Thyroid gland (tissue), 4 donors: ENCODE results near the gene SOWAHC. TPM values are rescaled to one million over a fixed set of nuclear protein-coding genes. Genes with fewer than 3 reads are reported as not detected.

Experiments
- DNase-seq, 2 donors: peaks; one replicate each; pipeline ENCODE4 v3.0.0-alpha.2; 2019
- H3K27ac ChIP-seq, 3 donors: fragments of 200-600 bp; sonication (generic); 1 replicate in 2 of 3; 2 replicates in 1 of 3; pipeline ENCODE4 v1.5.1; 2016 to 2019; ENCODE audit warnings: mild to moderate bottlenecking in 1 of 3, moderate library complexity in 1 of 3
- H3K27me3 ChIP-seq: fragments of 200-600 bp; sonication (generic); one replicate; pipeline ENCODE4 v1.5.1; 2019
- H3K36me3 ChIP-seq, 2 donors: fragments of 200-600 bp; sonication (generic); one replicate each; pipeline ENCODE4 v1.5.1; 2016 to 2019
- H3K4me1 ChIP-seq, 2 donors: fragments of 200-600 bp; sonication (generic); one replicate each; pipeline ENCODE4 v1.5.1; 2017 to 2019
- H3K4me3 ChIP-seq, 3 donors: fragments of 200-600 bp; sonication (generic); replicated peaks in 1 of 3; 1 replicate in 2 of 3; 2 replicates in 1 of 3; pipeline ENCODE4 v1.5.1; 2016; ENCODE audit warnings: mild to moderate bottlenecking in 1 of 3
- H3K9me3 ChIP-seq: fragments of 200-600 bp; sonication (generic); one replicate; pipeline ENCODE4 v1.5.1; 2017
- POLR2A ChIP-seq, 2 donors: fragments of 450-650 bp; IDR thresholded peaks; one replicate each; pipeline ENCODE4 v1.6.1; 2017; ENCODE audit warnings: antibody characterized with exemption in 2 of 2, mild to moderate bottlenecking in 2 of 2, moderate library complexity in 1 of 2
- WGBS, 2 donors: methylation state at CpG; one replicate each; pipeline ENCODE4 v1.1.5; 2017; 5-methylcytosine and 5-hydroxymethylcytosine counted together
- intact Hi-C: fragments of 100-400 bp; cut with DNase I; formaldehyde crosslinking; loops from one replicate; pipeline ENCODE4 v1.15.1; 2023
- total RNA-seq, 4 donors: library from RNA; depleted of rRNA; stranded (reverse); fragments of >200 nt; gene quantifications; one replicate each; pipeline ENCODE4 v1.2.3, GENCODE V29; 2016
- TF ChIP-seq, protein P1 (sequence below), 6 experiments: fragments of 200-600 bp in 3 of 6; fragments of 450-650 bp in 3 of 6; sonication (generic) in 3 of 6; IDR thresholded peaks; one replicate each; pipeline ENCODE4 v1.5.1; 2016 to 2019; ENCODE audit warnings: antibody characterized with exemption in 6 of 6, mild to moderate bottlenecking in 2 of 6, inconsistent platforms in 1 of 6, moderate library complexity in 1 of 6

Gene SOWAHC
- total RNA-seq, 4 donors from 2014 or later = 13.4 to 18.7 (median 17.0) TPM

DNA sequence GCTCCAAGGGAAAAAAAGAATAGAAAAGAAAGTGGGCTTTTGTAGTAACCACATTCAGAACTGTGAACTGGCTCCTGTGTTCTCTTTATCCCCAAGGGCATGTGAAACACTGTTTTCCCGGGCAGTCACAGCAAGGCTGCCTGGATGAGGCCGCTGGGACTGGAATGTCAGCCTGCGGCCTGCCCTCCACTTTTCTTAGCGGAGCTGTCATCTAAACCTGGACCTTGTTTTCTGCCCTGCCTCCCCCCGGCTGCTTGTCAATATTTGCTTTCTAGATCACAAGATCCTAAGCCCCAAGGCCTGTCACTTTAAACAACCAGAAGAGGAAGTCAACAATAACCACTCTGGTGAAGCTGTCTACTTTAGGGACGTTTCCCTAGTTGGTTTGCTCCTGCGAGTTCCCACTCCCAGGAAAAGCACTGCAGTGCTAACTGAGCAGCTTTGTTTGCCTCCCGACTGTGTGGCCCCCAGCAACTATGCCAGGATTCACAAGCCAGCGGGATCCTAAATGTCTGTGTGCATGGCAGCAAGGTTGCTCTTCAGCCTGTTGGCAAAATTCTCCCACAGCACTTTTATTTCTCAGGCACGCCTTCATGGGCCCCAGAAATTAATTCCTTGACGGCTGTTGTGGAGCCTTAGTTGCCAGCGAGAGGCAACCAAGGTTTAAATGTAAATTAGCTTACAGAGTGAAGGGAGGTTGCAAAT, 30.6 kb downstream of the SOWAHC start:
- 51 to 56% methylated on average over 12 of the region's 12 CpGs for WGBS, 2 donors
- TF ChIP-seq, protein P1, sequence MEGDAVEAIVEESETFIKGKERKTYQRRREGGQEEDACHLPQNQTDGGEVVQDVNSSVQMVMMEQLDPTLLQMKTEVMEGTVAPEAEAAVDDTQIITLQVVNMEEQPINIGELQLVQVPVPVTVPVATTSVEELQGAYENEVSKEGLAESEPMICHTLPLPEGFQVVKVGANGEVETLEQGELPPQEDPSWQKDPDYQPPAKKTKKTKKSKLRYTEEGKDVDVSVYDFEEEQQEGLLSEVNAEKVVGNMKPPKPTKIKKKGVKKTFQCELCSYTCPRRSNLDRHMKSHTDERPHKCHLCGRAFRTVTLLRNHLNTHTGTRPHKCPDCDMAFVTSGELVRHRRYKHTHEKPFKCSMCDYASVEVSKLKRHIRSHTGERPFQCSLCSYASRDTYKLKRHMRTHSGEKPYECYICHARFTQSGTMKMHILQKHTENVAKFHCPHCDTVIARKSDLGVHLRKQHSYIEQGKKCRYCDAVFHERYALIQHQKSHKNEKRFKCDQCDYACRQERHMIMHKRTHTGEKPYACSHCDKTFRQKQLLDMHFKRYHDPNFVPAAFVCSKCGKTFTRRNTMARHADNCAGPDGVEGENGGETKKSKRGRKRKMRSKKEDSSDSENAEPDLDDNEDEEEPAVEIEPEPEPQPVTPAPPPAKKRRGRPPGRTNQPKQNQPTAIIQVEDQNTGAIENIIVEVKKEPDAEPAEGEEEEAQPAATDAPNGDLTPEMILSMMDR (IDR thresholded peaks at IDR 0.05) = no peak
- no peak for TF ChIP-seq POLR2A (IDR thresholded peaks at IDR 0.05)
- H3K36me3 ChIP-seq = no peaks in the 10 kb centered on the region
- no peaks in the 10 kb centered on the region for H3K9me3 ChIP-seq
- H3K27me3 ChIP-seq = no peaks in the 10 kb centered on the region
- H3K4me1 ChIP-seq = peaks cover 6 to 23% of the 10 kb centered on the region in 2 donors
- DNase-seq = peak; percentile 17 to 47
- H3K27ac ChIP-seq = peak overlapping the region; percentile 2 to 37 (median 28)
- no peak overlapping the region for H3K4me3 ChIP-seq
- intact Hi-C loops = no loop called here

DNA sequence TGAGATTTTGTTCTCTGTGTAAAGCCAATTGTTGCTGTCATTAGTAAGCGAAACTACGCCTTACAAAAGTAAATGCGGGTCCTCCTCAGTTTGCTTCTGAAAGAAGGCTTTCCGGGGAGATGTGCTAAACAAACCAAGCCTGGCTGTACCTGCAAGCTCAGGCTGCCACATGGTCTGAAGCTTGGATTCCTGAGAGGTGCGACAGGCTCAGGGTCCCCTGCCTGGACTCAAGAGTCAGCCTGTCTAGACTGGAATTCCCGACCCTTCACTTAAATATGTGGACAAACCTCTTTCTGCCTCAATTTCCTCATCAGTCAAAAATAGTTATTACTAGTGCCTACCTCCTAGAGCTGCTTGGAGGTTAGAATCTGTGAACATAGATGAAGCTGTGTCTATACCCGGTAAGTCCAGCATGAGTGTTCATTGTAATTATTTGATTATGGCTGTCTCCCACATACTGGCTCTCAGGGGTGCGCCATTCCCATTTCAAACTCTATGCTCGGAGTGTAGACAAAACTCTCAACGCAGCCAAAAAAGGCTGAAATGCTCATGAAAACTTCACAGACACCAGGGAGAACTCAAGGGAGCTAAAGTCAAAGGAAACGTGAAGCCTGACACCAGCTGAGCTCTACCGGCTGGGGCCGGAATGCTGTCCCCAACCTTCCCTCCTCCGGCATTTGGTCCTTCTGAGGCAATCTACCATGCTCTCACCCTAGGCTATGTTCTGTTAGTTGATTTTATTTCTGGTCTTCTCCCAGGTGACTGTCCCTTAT, 31.4 kb downstream of the SOWAHC start:
- H3K9me3 ChIP-seq = no peaks in the 10 kb centered on the region
- H3K4me1 ChIP-seq = peaks cover 6 to 23% of the 10 kb centered on the region in 2 donors
- no peak for DNase-seq
- no peaks in the 10 kb centered on the region for H3K36me3 ChIP-seq
- H3K27me3 ChIP-seq = no peaks in the 10 kb centered on the region
- no peak overlapping the region for H3K27ac ChIP-seq
- intact Hi-C loops = no loop called here
- no peak overlapping the region for H3K4me3 ChIP-seq
- TF ChIP-seq POLR2A (IDR thresholded peaks at IDR 0.05) = no peak
- TF ChIP-seq, protein P1 (IDR thresholded peaks at IDR 0.05) = no peak
- 90 to 91% methylated on average over 13 to 14 of the region's 14 CpGs for WGBS, 2 donors

DNA sequence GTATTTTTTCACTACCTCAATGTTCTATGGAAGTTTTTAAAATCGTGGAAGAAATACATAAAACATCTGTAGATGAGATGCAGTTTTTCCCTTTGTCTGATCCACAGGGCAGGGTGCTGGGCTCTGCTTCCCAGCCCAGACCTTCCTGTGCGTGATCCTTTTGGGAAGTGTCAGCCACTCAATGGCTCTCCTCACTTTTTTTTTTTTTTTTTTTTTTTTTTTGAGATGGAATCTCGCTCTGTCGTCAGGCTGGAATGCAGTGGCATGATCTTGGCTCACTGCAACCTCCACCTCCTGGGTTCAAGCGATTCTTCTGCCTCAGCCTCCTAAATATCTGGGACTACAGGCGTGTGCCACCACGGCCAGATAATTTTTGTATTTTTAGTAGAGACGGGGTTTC, 32.8 kb downstream of the SOWAHC start:
- H3K9me3 ChIP-seq = no peaks in the 10 kb centered on the region
- peaks cover 6 to 23% of the 10 kb centered on the region in 2 donors for H3K4me1 ChIP-seq
- WGBS, 2 donors = 93 to 94% methylated on average over 8 of the region's 8 CpGs
- H3K27me3 ChIP-seq = no peaks in the 10 kb centered on the region
- TF ChIP-seq, protein P1 (IDR thresholded peaks at IDR 0.05) = no peak
- no peak for TF ChIP-seq POLR2A (IDR thresholded peaks at IDR 0.05)
- no peak overlapping the region for H3K27ac ChIP-seq
- no peaks in the 10 kb centered on the region for H3K36me3 ChIP-seq
- no peak for DNase-seq
- no peak overlapping the region for H3K4me3 ChIP-seq
- intact Hi-C loops = no loop called here

DNA sequence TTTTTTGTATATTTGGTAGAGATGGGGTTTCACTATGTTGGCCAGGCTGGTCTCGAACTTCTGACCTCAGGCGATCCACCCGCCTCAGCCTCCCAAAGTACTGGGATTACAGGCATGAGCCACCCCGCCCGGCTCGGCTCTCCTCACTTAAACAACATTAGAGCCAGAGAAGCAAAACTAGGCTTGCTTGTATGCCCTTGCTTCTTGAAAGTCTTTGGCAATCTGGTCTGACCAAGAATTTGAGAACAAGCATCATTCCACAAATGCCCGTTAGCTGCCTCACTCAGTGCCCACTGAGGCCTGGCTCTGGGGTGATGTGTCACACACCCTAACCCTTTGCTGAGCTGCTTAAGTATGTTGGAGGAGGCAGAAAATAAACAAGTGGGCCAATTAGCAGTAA, 33.5 kb downstream of the SOWAHC start:
- H3K9me3 ChIP-seq = no peaks in the 10 kb centered on the region
- H3K4me3 ChIP-seq = no peak overlapping the region
- intact Hi-C loops = no loop called here
- DNase-seq = peak; percentile 54 to 56
- no peaks in the 10 kb centered on the region for H3K27me3 ChIP-seq
- peaks cover 6 to 23% of the 10 kb centered on the region in 2 donors for H3K4me1 ChIP-seq
- no peak for TF ChIP-seq POLR2A (IDR thresholded peaks at IDR 0.05)
- H3K27ac ChIP-seq = peak overlapping the region in 1 of 3 donors; percentile 8
- H3K36me3 ChIP-seq = no peaks in the 10 kb centered on the region
- 80 to 85% methylated on average over 7 of the region's 7 CpGs for WGBS, 2 donors

DNA sequence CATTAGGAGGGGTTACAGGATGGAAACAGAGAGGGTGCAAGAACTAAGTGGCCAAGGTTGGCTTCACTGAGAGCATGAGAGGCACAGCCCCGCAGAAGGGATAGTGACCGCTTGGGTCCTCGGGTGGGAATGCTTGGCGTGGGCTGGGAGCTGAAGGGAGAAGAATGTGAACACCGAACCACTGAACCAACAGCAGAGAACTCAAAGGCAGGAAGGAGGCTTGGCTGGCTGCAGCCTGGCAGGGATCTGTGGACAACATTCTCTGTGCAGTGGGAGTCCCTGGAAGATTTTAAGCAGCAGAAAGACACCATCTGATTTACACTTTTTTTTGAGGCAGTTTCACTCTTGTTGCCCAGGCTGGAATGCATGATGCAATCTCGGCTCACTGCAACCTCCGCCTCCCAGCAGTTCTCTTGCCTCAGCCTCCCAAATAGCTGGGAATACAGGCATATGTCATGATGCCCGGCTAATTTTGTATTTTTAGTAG, 33.9 kb downstream of the SOWAHC start:
- DNase-seq = peak; percentile 57 to 61
- TF ChIP-seq, protein P1 (IDR thresholded peaks at IDR 0.05) = no peak
- TF ChIP-seq POLR2A (IDR thresholded peaks at IDR 0.05) = no peak
- H3K4me3 ChIP-seq = no peak overlapping the region
- no peak overlapping the region for H3K27ac ChIP-seq
- no peaks in the 10 kb centered on the region for H3K9me3 ChIP-seq
- 51 to 70% methylated on average over 8 of the region's 8 CpGs for WGBS, 2 donors
- intact Hi-C loops = no loop called here
- no peaks in the 10 kb centered on the region for H3K27me3 ChIP-seq
- H3K36me3 ChIP-seq = no peaks in the 10 kb centered on the region
- H3K4me1 ChIP-seq = peaks cover 6 to 23% of the 10 kb centered on the region in 2 donors
